GM19238 (cell line): ENCODE measurements around the gene TUBA4B.

Experiments used
- DNase-seq: peaks from one replicate; pipeline ENCODE4 v3.0.0; 2011; ENCODE audit warnings: low spot score; ENCODE audit not compliant: insufficient read length

The TUBA4B gene

DNA sequence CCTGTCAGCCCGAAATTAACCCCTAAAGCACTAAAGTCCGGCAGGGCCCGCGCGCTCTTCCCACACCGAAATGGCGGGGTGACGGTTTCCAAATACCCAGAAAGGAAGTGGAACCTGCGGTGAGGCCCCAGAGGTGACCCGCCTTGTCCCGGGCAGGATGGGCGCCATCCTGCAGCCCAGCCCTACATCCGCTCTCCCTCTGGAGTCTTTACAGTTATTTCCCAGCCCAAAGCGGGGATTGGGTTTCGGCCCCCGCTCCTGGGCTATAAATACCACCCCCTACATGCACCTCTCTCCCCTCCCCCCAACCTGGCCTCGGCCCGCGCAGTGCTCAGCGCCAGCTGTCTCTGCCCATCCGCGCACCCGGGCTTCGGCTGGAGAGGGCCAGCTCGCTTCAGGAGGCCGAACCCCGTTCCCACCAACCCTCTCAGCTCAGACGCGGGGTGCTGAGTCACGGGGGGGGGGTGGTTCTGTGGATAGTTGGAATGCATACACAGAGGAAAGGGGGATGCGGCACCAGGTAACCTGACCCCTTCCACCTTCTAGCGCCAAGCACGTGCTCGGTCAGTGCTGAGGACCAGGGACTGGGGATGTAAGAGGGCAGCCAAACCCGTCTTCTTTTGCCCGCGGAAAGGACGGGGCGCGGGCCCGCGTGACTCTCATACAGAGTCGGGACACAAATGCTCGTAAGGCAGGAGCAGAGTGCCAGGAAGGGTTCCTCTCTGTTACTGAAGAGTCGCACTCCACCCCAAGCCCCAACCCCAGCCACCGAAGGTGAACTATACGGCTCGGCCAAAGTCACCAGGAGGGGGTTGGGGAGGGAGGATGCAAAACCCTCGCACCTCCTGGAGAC lies at the start of gene TUBA4B:
Gene TUBA4B (plus strand): TSS at position 344 of the 853 bp plus-strand sequence. CDS start 165 bp downstream, at position 509.
- peak; percentile 57 for DNase-seq

- DNase-seq = no peak
These were observed 48.4 kb upstream of the TUBA4B start for GRCh38 chr2:219204425-219205164.

DNA sequence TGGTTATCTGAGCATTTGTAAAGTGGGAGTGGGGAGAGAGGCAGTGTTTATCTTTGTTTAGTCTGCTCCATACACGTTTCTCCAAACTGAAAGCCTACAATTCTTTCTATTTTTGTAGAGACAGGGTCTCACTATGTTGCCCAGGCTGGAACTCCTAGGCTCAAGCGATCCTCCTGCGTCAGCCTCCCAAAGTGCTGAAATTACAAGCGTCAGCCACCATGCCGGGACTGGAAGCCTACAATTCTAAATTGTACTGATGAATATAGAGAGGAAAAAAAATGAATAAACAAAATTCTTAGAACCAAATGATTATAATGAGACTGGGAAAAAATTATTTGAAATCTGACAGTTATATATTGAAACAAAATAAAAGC lies 47.9 kb upstream of the TUBA4B start:
- no peak for DNase-seq

GRCh38 chr2:219205981-219206327 lies 47.1 kb upstream of the TUBA4B start:
- no peak for DNase-seq

DNA sequence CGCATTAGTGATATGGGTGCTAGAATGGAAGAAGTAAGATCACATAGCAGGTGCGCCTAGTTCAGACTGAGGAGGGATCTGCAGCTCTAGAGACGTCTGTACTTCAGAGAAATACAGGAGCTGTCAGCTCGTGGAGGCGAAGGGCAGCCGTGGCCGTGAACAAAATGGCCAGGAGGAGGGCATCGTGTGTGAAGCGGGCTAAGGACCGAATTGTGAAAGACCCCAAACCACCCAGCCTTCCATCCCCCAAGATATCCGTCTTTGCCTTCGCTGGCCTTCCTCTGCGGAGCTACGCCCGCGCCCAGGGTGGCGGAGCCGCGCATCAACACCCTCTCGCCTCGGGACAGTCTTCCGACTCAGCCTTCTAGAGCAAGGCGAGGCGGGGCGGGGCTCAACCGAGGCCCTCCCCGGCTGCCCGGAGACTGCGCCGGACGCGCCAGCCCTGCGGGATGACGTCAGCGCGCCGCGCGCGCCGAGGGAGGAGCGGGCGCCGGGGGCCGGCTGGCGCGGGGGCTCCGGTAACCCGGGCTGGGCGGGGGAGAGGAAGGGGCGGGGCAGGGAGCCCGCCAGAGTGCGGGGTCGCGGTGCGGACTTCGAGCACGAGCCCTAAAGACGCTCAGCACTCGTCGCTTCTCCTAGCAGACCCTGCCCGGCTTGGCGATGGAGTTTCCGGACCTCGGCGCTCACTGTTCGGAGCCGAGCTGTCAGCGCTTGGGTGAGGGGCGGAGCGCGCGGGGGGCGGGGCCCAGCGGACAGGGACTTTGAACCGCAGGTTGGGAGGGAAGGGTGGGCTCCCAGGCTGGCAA lies 46.5 kb upstream of the TUBA4B start, which contains the start of gene ZFAND2B:
Gene ZFAND2B (plus strand): TSS at position 455 of the 806 bp plus-strand sequence. CDS start 206 bp downstream, at position 661.
- peak; percentile 98 for DNase-seq

GRCh38 chr2:219207134-219207883 lies 45.7 kb upstream of the TUBA4B start:
- DNase-seq = no peak

- no peak for DNase-seq
These were observed 44.9 kb upstream of the TUBA4B start for GRCh38 chr2:219207884-219208740.

GRCh38 chr2:219209236-219210195 lies 43.5 kb upstream of the TUBA4B start:
- DNase-seq = no peak

DNA sequence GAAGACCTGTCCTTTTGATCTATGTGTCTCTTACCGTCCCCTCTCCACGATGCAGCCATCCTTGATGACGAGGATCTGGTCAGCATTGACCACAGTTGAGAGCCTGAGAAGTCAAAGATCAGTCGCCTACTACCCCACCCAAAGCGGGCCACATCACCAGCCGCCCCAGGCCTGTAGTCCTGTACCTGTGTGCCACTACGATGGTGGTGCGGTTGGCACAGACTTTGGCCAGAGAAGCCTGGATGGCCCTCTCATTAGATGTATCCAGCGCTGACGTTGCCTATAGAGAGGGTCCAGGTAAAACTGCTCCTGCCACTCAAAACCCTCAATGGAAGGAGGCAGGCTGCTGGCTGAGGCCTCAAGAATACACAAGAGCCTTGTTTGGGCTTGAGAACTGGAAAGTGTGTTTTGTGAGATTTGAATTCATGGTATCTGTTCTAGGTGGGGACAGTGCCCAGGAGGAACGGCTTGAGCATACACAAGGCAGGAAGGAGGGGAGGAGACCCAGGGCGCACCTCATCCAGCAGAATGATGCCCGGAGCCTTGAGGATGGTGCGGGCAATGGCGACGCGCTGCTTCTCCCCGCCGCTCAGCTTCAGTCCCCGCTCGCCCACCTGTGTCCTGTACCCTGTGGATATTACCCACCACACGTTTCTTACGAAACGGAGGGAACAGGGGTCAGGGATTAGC lies 42.7 kb upstream of the TUBA4B start:
- DNase-seq = no peak

DNA sequence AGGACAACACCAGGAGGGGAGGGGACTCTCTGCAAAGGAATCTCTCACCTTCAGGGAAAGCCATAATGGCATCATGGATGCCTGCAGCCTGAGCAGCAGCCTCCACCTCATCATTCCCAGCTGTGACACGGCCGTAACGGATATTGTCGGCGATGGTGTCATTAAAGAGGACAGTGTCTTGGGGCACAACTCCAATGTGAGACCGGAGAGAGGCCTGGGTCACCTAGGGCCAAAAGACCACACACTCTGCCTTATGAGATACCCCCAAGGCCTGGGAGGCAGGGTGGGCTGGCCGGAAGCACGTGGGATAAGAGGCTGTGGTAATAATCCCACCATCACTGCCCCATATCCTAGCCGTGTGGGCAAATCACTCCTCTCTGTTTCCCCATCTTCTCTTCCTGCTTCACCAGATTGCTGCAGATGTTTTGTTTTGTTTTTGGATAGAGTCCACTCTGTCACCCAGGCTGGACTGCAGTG lies 42.1 kb upstream of the TUBA4B start:
- no peak for DNase-seq

DNA sequence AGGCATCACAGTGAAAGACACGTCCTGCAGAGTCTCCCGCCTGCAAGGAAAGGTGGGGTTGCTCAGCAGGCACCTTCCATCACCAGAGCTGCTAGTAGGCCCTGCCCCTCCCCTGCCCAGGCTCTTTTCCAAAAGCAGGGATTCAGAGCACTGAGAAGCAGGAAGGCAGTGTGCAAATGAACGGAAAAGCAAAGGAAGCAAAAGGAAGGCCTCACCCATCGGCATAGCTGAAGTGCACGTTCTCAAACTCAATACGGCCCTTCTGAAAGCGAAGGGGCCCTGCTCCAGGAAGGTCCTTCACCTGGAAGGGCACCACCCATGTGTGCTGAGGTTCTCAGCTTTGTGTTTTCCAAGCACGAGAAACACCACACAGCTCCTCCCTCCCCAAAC lies 40.0 kb upstream of the TUBA4B start:
- no peak for DNase-seq

DNA sequence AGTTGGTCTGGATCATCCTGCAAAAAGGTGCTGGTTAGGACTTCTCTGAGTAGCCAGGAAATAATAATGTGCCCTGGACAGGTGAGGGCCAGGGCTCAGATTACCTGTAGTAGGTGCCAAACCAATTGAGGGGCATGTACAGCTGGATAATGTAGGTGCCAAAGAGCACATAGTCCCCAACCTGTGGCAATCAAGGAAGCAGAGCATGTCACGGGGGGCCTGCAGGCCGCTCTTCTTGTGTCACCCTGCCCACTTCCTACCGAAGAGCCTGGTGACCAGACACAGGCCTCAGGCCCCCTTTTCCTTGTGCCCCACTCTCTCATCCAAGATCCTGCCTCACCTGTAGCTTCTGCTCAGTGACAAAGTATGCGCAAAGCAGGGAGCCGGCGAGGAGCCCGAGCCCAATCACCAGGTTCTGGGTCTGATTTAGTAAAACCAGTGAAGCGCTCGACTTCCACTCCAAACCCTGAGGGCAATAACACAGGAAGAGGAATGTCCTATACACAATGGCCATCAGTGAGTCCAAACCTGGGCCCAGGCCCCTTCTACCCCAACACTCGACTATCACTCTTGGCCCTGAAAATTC lies 39.5 kb upstream of the TUBA4B start:
- no peak for DNase-seq

- no peak for DNase-seq
These were observed 38.9 kb upstream of the TUBA4B start for GRCh38 chr2:219214141-219214540.

- no peak for DNase-seq
These were observed 38.3 kb upstream of the TUBA4B start for GRCh38 chr2:219214786-219215185.

DNA sequence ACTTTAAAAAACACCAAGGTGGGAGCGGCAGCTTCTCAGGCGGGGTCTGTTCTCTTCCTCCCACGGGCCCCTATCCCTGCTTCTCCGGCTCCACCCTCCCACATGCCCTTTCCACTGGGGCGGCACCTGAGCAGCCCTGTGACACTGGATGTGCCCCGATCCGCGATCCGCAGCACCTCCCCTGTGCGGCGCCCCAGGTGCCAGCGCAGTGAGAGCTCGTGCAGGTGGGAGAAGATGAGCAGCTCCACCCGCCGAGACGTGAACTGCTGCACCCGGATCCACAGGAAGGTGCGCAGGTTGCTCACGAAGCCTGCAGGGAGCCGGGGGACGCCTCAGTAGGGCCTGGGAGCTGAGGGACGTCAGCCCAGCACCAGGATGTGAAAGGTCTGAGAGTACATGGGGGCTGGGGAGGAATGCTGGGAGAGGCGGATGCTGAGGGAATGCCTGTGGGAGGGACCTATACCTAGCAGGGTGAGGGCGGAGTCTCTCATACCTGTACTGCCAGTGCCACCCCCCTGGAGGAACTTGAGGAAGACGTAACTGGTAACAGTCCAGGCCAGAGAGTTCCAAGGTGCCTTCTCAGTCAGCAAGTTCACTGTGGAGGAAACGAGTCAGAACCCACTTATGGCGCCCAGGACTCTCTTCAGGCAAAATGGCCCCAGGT lies 37.0 kb upstream of the TUBA4B start:
- no peak for DNase-seq

- DNase-seq = no peak
These were observed 36.5 kb upstream of the TUBA4B start for GRCh38 chr2:219216535-219216915.

- DNase-seq = no peak
These were observed 34.8 kb upstream of the TUBA4B start for GRCh38 chr2:219218217-219218731.
